ENCODE data around the gene TPPP3. TPM values are rescaled to one million over a fixed set of nuclear protein-coding genes. Genes with fewer than 3 reads are reported as not detected.

TPPP3 gene
- 10 to 100 TPM in 1 of 2 donors, 1 to 10 TPM in 1; 9.5 to 17.5 TPM for total RNA-seq
- 67.6 TPM for polyA plus RNA-seq (ENCODE audit: insufficient read depth, low read depth, low replicate concordance)
- long read RNA-seq, donor 1, transcript TPPP3-202 (4 exons, 1,058 nt) = major isoform, 6 of 7 reads
- long read RNA-seq, donor 1, partial matches to known transcripts = 0 of 7 reads
- long read RNA-seq, donor 1, other reads (novel, unspliced or antisense) = 0 of 7 reads
- long read RNA-seq, donor 2, partial matches to known transcripts = 0 of 3 reads
- long read RNA-seq, donor 2, other reads (novel, unspliced or antisense) = 0 of 3 reads

- TF ChIP-seq POLR2A (IDR thresholded peaks at IDR 0.05) = no peak
- TF ChIP-seq CTCF (IDR thresholded peaks at IDR 0.05) = peak; percentile 55 to 63 (median 57)
- peaks cover 30% of the 10 kb centered on the region for H3K4me1 ChIP-seq
- H3K4me3 ChIP-seq = peak within 1 kb of the TSS; percentile 2 to 41
- DNase-seq = peak; percentile 92
- no peaks in the 10 kb centered on the region for H3K36me3 ChIP-seq (ENCODE audit: low read depth, missing control alignments)
- H3K27me3 ChIP-seq = no peaks in the 10 kb centered on the region
- 2% methylated on average over 55 of the region's 56 CpGs; no CpG with 5 or more reads in 1 of the 2 donors for WGBS, 2 donors
- H3K27ac ChIP-seq = peak within 1 kb of the TSS; percentile 1 to 2
- intact Hi-C loops (cut with DNase I; ENCODE audit: low total_unique reads) = no loop called here
- H3K9me3 ChIP-seq = no peaks in the 10 kb centered on the region
Measured at GRCh38 chr16:67393111-67393787, at the start of gene TPPP3. TSS of gene TPPP3 (minus strand) at chr16:67393498. CDS start at chr16:67391111, 2,387 bp downstream.

GRCh38 chr16:67442581-67443255, 49.4 kb upstream of the TPPP3 start:
- no peak overlapping the region for H3K27ac ChIP-seq
- no peaks in the 10 kb centered on the region for H3K36me3 ChIP-seq (ENCODE audit: low read depth, missing control alignments)
- no peak for DNase-seq
- intact Hi-C loops (cut with DNase I; ENCODE audit: low total_unique reads) = no loop called here
- no peak for TF ChIP-seq POLR2A (IDR thresholded peaks at IDR 0.05)
- no peak for TF ChIP-seq CTCF (IDR thresholded peaks at IDR 0.05)
- 74 to 81% methylated on average over 10 to 13 of the region's 13 CpGs for WGBS, 2 donors
- H3K27me3 ChIP-seq = no peaks in the 10 kb centered on the region
- H3K4me1 ChIP-seq = peaks cover 49% of the 10 kb centered on the region
- H3K4me3 ChIP-seq = no peak overlapping the region
- no peaks in the 10 kb centered on the region for H3K9me3 ChIP-seq

GRCh38 chr16:67441907-67442306, 48.6 kb upstream of the TPPP3 start:
- WGBS, 2 donors = 76 to 91% methylated on average over 5 of the region's 5 CpGs
- no peaks in the 10 kb centered on the region for H3K9me3 ChIP-seq
- H3K36me3 ChIP-seq (ENCODE audit: low read depth, missing control alignments) = no peaks in the 10 kb centered on the region
- no peak overlapping the region for H3K27ac ChIP-seq
- DNase-seq = no peak
- H3K27me3 ChIP-seq = no peaks in the 10 kb centered on the region
- H3K4me1 ChIP-seq = peaks cover 41% of the 10 kb centered on the region
- no peak overlapping the region for H3K4me3 ChIP-seq
- intact Hi-C loops (cut with DNase I; ENCODE audit: low total_unique reads) = no loop called here
- TF ChIP-seq CTCF (IDR thresholded peaks at IDR 0.05) (no peak), POLR2A (IDR thresholded peaks at IDR 0.05) (no peak)

GRCh38 chr16:67441271-67441753, 48.0 kb upstream of the TPPP3 start:
- Histone ChIP-seq H3K4me3 (no peak overlapping the region), H3K4me1 (peaks cover 35% of the 10 kb centered on the region), H3K27ac (no peak overlapping the region), H3K36me3 (ENCODE audit: low read depth, missing control alignments) (no peaks in the 10 kb centered on the region), H3K9me3 (no peaks in the 10 kb centered on the region), H3K27me3 (no peaks in the 10 kb centered on the region)
- no peak for DNase-seq
- 91% methylated on average over 9 to 17 of the region's 17 CpGs for WGBS, 2 donors
- intact Hi-C loops (cut with DNase I; ENCODE audit: low total_unique reads) = no loop called here
- TF ChIP-seq POLR2A (IDR thresholded peaks at IDR 0.05) (no peak), CTCF (IDR thresholded peaks at IDR 0.05) (no peak)
